Loucy (cell line): ENCODE measurements around the gene AVPR1B.

Experiments
- CTCF ChIP-seq: fragments of 200-600 bp; sonication (generic); conservative IDR thresholded peaks from 2 replicates; pipeline ENCODE4 v1.5.1; 2014; ENCODE audit warnings: mild to moderate bottlenecking, antibody characterized with exemption, low read length
- EZH2phosphoT487 ChIP-seq: fragments of 200-600 bp; IDR thresholded peaks from 2 replicates; pipeline ENCODE4 v1.6.1; 2018; ENCODE audit warnings: antibody characterized with exemption, mild to moderate bottlenecking, moderate library complexity, borderline replicate concordance

GRCh38 chr1:206105464-206105995 lies 11.7 kb downstream of the AVPR1B start:
- TF ChIP-seq CTCF (no peak), EZH2phosphoT487 (no peak)
